Esophagus squamous epithelium (tissue), 4 donors: Measurements from ENCODE around the gene TADA2B.

Experiments used
- POLR2A ChIP-seq, 4 donors: fragments of 450-650 bp; IDR thresholded peaks; one replicate each; pipeline ENCODE4 v1.6.1; 2017; ENCODE audit warnings: antibody characterized with exemption in 4 of 4, mild to moderate bottlenecking in 4 of 4, moderate library complexity in 3 of 4
- TF ChIP-seq, protein P1 (sequence below), 6 experiments: fragments of 450-650 bp in 4 of 6; fragments of 200-600 bp in 2 of 6; sonication (generic) in 2 of 6; IDR thresholded peaks; one replicate each; pipeline ENCODE4 v1.5.1; 2016 to 2019; ENCODE audit warnings: antibody characterized with exemption in 6 of 6, mild to moderate bottlenecking in 4 of 6, moderate library complexity in 4 of 6

DNA sequence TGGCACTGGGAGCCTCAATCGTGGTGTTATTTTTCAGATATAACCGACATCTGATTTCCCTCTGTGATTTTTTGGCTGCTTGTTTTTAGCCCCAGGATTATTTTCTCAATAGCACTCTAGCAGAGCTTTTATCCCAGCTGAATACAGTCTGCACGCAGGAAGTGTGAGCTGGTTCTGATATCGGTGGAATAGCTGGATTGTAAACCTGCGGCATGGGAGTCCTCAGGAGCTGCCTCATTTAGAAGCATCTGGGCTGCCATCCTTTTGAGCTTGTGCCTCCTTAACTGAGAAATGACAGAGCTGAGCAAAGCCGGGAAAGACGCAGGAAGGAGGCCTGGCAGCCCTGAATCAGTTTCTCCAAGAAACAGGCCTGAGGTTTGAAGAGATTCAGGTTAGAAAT is 53.1 kb downstream of the TADA2B start:
- TF ChIP-seq, protein P1, sequence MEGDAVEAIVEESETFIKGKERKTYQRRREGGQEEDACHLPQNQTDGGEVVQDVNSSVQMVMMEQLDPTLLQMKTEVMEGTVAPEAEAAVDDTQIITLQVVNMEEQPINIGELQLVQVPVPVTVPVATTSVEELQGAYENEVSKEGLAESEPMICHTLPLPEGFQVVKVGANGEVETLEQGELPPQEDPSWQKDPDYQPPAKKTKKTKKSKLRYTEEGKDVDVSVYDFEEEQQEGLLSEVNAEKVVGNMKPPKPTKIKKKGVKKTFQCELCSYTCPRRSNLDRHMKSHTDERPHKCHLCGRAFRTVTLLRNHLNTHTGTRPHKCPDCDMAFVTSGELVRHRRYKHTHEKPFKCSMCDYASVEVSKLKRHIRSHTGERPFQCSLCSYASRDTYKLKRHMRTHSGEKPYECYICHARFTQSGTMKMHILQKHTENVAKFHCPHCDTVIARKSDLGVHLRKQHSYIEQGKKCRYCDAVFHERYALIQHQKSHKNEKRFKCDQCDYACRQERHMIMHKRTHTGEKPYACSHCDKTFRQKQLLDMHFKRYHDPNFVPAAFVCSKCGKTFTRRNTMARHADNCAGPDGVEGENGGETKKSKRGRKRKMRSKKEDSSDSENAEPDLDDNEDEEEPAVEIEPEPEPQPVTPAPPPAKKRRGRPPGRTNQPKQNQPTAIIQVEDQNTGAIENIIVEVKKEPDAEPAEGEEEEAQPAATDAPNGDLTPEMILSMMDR (IDR thresholded peaks at IDR 0.05) = no peak
- TF ChIP-seq POLR2A (IDR thresholded peaks at IDR 0.05) = no peak
